Measurements from ENCODE around the gene FLRT1.

GRCh38 chr11:64023712-64024710, 11.7 kb upstream of the FLRT1 start:
- TF ChIP-seq CTCF (IDR thresholded peaks at IDR 0.05) (no peak), ZFX (IDR thresholded peaks at IDR 0.05; ENCODE audit: borderline replicate concordance) (no peak)

Data from 22Rv1 (cell line).